ENCODE data around the gene NHLRC2.

The NHLRC2 gene

GRCh38 chr10:113908236-113908635 lies 53.8 kb downstream of the NHLRC2 start:
- DNase-seq (ENCODE audit: low read depth in 2 of 2), result no peak

- DNase-seq (ENCODE audit: low read depth in 2 of 2), result no peak
Observed at GRCh38 chr10:113911113-113911512, 56.7 kb downstream of the NHLRC2 start.

GRCh38 chr10:113911839-113912238 lies 57.4 kb downstream of the NHLRC2 start:
- DNase-seq (ENCODE audit: low read depth in 2 of 2), result no peak

GRCh38 chr10:113912582-113912981 lies 58.1 kb downstream of the NHLRC2 start:
- DNase-seq (ENCODE audit: low read depth in 2 of 2), result no peak

GRCh38 chr10:113914956-113915355 lies 60.5 kb downstream of the NHLRC2 start:
- no peak for DNase-seq (ENCODE audit: low read depth in 2 of 2)

GRCh38 chr10:113915540-113915939 lies 61.1 kb downstream of the NHLRC2 start:
- no peak for DNase-seq (ENCODE audit: low read depth in 2 of 2)

- no peak for DNase-seq (ENCODE audit: low read depth in 2 of 2)
Observed at GRCh38 chr10:113916053-113916452, 61.6 kb downstream of the NHLRC2 start.

- DNase-seq (ENCODE audit: low read depth in 2 of 2), result no peak
Observed at GRCh38 chr10:113917636-113918035, 63.2 kb downstream of the NHLRC2 start.

- no peak for DNase-seq (ENCODE audit: low read depth in 2 of 2)
Observed at GRCh38 chr10:113920114-113920513, 65.7 kb downstream of the NHLRC2 start.

GRCh38 chr10:113920875-113921274 lies 66.4 kb downstream of the NHLRC2 start:
- no peak for DNase-seq (ENCODE audit: low read depth in 2 of 2)

- DNase-seq (ENCODE audit: low read depth in 2 of 2), result no peak
Observed at GRCh38 chr10:113921561-113922370, 67.3 kb downstream of the NHLRC2 start.

GRCh38 chr10:113922787-113923570 lies 68.5 kb downstream of the NHLRC2 start:
- DNase-seq (ENCODE audit: low read depth in 2 of 2), result no peak

GRCh38 chr10:113924186-113924585 lies 69.7 kb downstream of the NHLRC2 start:
- DNase-seq (ENCODE audit: low read depth in 2 of 2), result no peak

GRCh38 chr10:113924664-113925063 lies 70.2 kb downstream of the NHLRC2 start:
- no peak for DNase-seq (ENCODE audit: low read depth in 2 of 2)

- no peak for DNase-seq (ENCODE audit: low read depth in 2 of 2)
Observed at GRCh38 chr10:113927440-113927839, 73.0 kb downstream of the NHLRC2 start.

- no peak for DNase-seq (ENCODE audit: low read depth in 2 of 2)
Observed at GRCh38 chr10:113928830-113929229, 74.4 kb downstream of the NHLRC2 start.

GRCh38 chr10:113929522-113929921 lies 75.1 kb downstream of the NHLRC2 start:
- no peak for DNase-seq (ENCODE audit: low read depth in 2 of 2)

GRCh38 chr10:113930482-113931057 lies 76.1 kb downstream of the NHLRC2 start:
- no peak for DNase-seq (ENCODE audit: low read depth in 2 of 2)

- DNase-seq (ENCODE audit: low read depth in 2 of 2), result no peak
Observed at GRCh38 chr10:113932854-113933253, 78.4 kb downstream of the NHLRC2 start.

GRCh38 chr10:113933894-113934532 lies 79.6 kb downstream of the NHLRC2 start:
- no peak for DNase-seq (ENCODE audit: low read depth in 2 of 2)

- DNase-seq (ENCODE audit: low read depth in 2 of 2), result no peak
Observed at GRCh38 chr10:113937258-113937657, 82.8 kb downstream of the NHLRC2 start.

GRCh38 chr10:113937756-113938155 lies 83.3 kb downstream of the NHLRC2 start:
- DNase-seq (ENCODE audit: low read depth in 2 of 2), result no peak
